DOHH2 (cell line): Measurements from ENCODE around the gene KRTAP26-1.

Experiments
- H3F3A ChIP-seq: fragments of 200-600 bp; sonication (generic), shearing (Covaris generic); 2 replicates; pipeline ENCODE4 v1.6.0; 2016; ENCODE audit warnings: antibody characterized with exemption, mild to moderate bottlenecking; ENCODE audit not compliant: control insufficient read depth, insufficient read depth
- H3K27ac ChIP-seq: fragments of 200-600 bp; sonication (generic); 2 replicates; pipeline ENCODE4 v1.5.1; 2014; ENCODE audit warnings: low read depth, mild to moderate bottlenecking, low read length, moderate library complexity
- H3K27me3 ChIP-seq: fragments of 200-600 bp; sonication (generic); 2 replicates; pipeline ENCODE4 v1.6.1; 2014; ENCODE audit warnings: mild to moderate bottlenecking, low read length, mixed read lengths; ENCODE audit not compliant: control insufficient read depth
- H3K36me3 ChIP-seq: fragments of 200-600 bp; sonication (generic); 2 replicates; pipeline ENCODE4 v1.6.1; 2014; ENCODE audit warnings: mild to moderate bottlenecking, low read length, moderate library complexity, mixed read lengths; ENCODE audit not compliant: control insufficient read depth
- H3K4me1 ChIP-seq: fragments of 200-600 bp; sonication (generic); 2 replicates; pipeline ENCODE4 v1.6.1; 2014; ENCODE audit warnings: mild to moderate bottlenecking, low read length, mixed read lengths; ENCODE audit not compliant: control insufficient read depth
- H3K4me2 ChIP-seq: fragments of 200-600 bp; sonication (generic); 2 replicates; pipeline ENCODE4 v1.6.0; 2014; ENCODE audit warnings: mild to moderate bottlenecking, low read length, moderate library complexity
- H3K4me3 ChIP-seq: fragments of 200-600 bp; sonication (generic); 2 replicates; pipeline ENCODE4 v1.5.1; 2014; ENCODE audit warnings: mild to moderate bottlenecking, low read length, mixed read lengths
- H3K79me2 ChIP-seq: fragments of 200-600 bp; sonication (generic); 2 replicates; pipeline ENCODE4 v1.6.1; 2014; ENCODE audit warnings: mild to moderate bottlenecking, low read length, mixed read lengths; ENCODE audit not compliant: control insufficient read depth
- H3K9me2 ChIP-seq: fragments of 200-600 bp; sonication (generic); replicated peaks from 2 replicates; pipeline ENCODE4 v1.6.1; 2014; ENCODE audit warnings: mild to moderate bottlenecking, low read length, mixed read lengths; ENCODE audit not compliant: control insufficient read depth
- H3K9me3 ChIP-seq: fragments of 200-600 bp; sonication (generic); 2 replicates; pipeline ENCODE4 v1.6.1; 2014; ENCODE audit warnings: antibody characterized with exemption, low read length, mixed read lengths; ENCODE audit not compliant: control insufficient read depth, insufficient read depth
- H4K20me1 ChIP-seq: fragments of 200-600 bp; sonication (generic); 2 replicates; pipeline ENCODE4 v1.6.0; 2014; ENCODE audit warnings: low read depth, mild to moderate bottlenecking, antibody characterized with exemption, low read length, moderate library complexity; ENCODE audit not compliant: control insufficient read depth, insufficient read depth
- EZH2phosphoT487 ChIP-seq: fragments of 200-600 bp; sonication (generic); IDR thresholded peaks from 2 replicates; pipeline ENCODE4 v1.6.1; 2017; ENCODE audit warnings: borderline replicate concordance, mild to moderate bottlenecking, antibody characterized with exemption, low read length, moderate library complexity, mixed read lengths
- TF ChIP-seq, protein P1 (sequence below): fragments of 200-600 bp; sonication (generic); IDR thresholded peaks from one replicate; pipeline ENCODE4 v1.5.1; 2014; ENCODE audit warnings: antibody characterized with exemption, mild to moderate bottlenecking, low read depth, low read length; ENCODE audit not compliant: poor library complexity, severe bottlenecking

Gene KRTAP26-1, protein sequence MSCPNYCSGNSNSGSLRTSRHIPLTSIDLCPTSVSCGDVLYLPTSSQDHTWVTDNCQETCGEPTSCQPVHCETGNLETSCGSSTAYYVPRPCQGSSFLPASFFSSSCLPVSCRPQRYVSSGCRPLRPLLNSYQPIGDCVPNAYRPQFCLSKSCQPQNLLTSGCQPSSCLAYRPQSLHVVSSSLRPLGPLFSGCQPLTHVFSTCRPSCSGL

DNA sequence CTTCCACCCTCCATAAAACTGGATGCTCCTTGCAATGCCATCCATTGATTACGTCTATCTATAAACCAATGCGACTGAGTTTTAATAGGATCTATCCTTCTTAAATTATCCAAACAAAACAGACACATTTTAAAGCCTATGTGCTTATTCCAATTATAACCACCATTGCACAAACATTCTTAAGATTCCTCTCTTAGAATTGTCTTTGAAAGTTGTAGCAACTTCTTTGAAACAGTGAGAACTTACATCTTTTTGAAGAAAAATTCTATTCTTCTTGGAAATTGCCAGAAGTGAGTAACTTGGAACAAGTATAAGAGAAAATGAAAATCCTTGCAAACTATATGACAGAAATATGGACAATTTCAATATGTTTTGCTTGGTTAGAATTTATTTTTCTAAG is at the start of gene KRTAP26-1:
KRTAP26-1 (minus strand) TSS at position 101 of the 400 bp plus-strand sequence. CDS start 280 bp downstream, outside the sequence.
- Histone ChIP-seq H3K36me3 (no peaks in the 10 kb centered on the region), H3K4me2 (no peak within 1 kb of the TSS), H3K27me3 (no peaks in the 10 kb centered on the region), H3K4me1 (no peaks in the 10 kb centered on the region), H3K79me2 (no peaks in the 10 kb centered on the region), H3K9me2 (no peaks in the 10 kb centered on the region), H3F3A (no peaks in the 10 kb centered on the region), H4K20me1 (no peaks in the 10 kb centered on the region), H3K9me3 (no peaks in the 10 kb centered on the region), H3K27ac (no peak within 1 kb of the TSS), H3K4me3 (no peak within 1 kb of the TSS)
- TF ChIP-seq EZH2phosphoT487, result no peak
- TF ChIP-seq, protein P1, sequence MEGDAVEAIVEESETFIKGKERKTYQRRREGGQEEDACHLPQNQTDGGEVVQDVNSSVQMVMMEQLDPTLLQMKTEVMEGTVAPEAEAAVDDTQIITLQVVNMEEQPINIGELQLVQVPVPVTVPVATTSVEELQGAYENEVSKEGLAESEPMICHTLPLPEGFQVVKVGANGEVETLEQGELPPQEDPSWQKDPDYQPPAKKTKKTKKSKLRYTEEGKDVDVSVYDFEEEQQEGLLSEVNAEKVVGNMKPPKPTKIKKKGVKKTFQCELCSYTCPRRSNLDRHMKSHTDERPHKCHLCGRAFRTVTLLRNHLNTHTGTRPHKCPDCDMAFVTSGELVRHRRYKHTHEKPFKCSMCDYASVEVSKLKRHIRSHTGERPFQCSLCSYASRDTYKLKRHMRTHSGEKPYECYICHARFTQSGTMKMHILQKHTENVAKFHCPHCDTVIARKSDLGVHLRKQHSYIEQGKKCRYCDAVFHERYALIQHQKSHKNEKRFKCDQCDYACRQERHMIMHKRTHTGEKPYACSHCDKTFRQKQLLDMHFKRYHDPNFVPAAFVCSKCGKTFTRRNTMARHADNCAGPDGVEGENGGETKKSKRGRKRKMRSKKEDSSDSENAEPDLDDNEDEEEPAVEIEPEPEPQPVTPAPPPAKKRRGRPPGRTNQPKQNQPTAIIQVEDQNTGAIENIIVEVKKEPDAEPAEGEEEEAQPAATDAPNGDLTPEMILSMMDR, result no peak

DNA sequence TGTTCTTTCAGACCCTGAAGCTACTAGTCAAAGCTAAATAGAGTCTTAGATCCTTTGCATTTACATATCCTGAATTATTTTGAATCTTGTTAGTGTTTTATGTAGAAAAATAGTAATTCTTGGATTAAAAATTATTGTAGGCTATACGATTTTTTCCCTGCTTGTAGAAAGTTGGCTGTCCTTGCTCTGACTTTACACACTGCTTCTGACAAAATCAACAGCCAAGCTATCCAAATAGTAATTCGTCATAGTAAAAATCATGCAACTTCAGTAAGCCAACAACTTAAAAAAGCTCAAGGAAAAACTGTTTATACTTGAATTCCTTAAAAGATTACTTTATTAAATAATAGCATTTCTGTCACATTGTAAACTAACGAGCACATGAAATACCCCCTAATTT is 35.8 kb upstream of the KRTAP26-1 start:
- Histone ChIP-seq H3K4me3 (no peak overlapping the region), H3K9me2 (no peaks in the 10 kb centered on the region), H3K4me1 (no peaks in the 10 kb centered on the region), H3K9me3 (no peaks in the 10 kb centered on the region), H3F3A (no peaks in the 10 kb centered on the region), H3K4me2 (no peak overlapping the region), H4K20me1 (no peaks in the 10 kb centered on the region), H3K27me3 (no peaks in the 10 kb centered on the region), H3K79me2 (no peaks in the 10 kb centered on the region), H3K36me3 (no peaks in the 10 kb centered on the region), H3K27ac (no peak overlapping the region)
- TF ChIP-seq, protein P1, result no peak
- no peak for TF ChIP-seq EZH2phosphoT487

DNA sequence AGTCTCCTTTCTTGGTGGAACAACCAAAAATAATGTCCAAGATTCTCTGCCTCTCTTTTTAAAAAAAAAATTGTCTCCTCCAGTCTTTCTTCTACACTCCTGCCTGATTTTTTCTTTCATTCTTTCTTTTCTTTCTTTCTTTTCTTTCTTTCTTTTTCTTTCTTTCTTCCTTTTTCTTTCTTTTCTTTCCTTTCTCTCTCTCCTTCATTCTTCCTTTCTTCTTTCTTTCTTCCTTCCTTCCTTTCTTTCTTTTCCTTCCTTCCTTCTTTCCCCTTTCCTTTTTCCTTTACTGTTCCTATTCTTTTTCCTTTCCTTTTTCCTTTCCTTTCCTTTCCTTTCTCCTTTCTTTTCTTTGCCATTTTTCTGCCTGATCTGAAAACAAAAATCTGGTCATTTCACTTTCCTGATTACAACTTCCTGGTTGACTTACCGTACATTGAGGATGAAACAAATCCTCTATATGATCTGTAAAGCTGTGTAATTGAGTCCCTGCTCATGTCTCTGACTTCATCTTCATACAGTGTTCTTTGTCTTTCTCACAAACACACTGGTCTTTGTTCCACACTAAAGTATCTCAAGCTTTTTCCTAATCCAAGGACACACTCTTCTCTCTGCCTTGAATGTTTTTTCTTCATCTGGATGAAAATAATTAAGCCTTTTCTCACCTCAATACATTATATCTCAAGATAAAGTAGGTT is 34.3 kb upstream of the KRTAP26-1 start:
- Histone ChIP-seq H3K27ac (no peak overlapping the region), H4K20me1 (no peaks in the 10 kb centered on the region), H3K27me3 (no peaks in the 10 kb centered on the region), H3K4me2 (no peak overlapping the region), H3K9me2 (no peaks in the 10 kb centered on the region), H3F3A (no peaks in the 10 kb centered on the region), H3K9me3 (no peaks in the 10 kb centered on the region), H3K4me1 (no peaks in the 10 kb centered on the region), H3K4me3 (no peak overlapping the region), H3K36me3 (no peaks in the 10 kb centered on the region), H3K79me2 (no peaks in the 10 kb centered on the region)
- TF ChIP-seq, protein P1, result no peak
- TF ChIP-seq EZH2phosphoT487, result no peak
